GM18868 (cell line): ENCODE results near the gene ARHGAP8.
"Not testable (repeated sequence)": the region's sequence is repeated elsewhere in the genome, so short reads cannot be mapped to it uniquely, and the experiment has no call there.

Experiments used
- ATAC-seq: cut with Tn5 transposase; IDR thresholded peaks from one replicate; pipeline ENCODE4 v1.9.1; 2021; ENCODE audit warnings: mild to moderate bottlenecking, moderate library complexity; ENCODE audit not compliant: unreplicated experiment

The ARHGAP8 gene

DNA sequence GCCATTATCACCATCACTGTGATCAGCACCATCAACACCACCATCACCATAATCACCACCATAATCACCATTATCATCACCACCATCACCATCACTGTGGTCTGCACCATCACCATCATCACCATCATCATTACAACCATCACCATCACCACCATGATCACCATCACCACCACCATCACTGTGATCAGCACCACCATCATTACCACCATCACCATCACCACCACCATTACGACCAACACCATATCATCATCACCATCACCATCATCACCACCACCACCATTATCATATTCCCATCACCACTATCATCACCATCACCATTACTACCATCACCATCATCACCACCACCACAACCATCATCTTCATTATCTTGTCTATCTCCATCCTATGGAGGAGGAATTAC lies 132.2 kb downstream of the ARHGAP8 start:
- ATAC-seq: no peak

GRCh38 chr22:44884968-44885805 lies 132.8 kb downstream of the ARHGAP8 start:
- no peak for ATAC-seq

DNA sequence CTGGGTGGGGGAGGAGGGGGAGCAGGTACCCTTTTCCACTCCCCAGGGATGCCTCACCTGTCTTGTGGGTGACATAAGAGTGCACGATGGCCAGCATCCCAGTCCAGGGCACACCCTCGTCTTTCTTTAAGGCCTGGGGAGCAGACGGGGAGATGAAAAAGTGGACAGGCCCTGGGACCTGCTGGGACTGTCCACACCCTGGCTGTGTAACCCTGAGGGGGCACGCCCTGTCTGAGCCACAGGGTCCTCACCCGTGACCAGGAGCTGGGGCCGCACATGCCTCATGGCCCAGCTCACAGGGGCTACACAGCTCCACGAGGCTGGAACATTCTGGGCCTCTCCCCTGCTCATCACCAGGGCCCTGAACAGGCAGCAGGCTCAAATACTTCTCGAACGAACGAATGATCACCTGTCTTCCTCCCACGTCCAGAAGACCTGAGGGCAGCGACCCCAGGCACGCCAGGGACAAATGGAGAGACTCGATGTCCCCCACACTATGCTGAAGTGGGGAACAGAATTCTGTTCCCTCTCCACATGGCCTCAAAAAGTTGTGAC lies 133.5 kb downstream of the ARHGAP8 start:
- no peak for ATAC-seq

- ATAC-seq: no peak
Observed at GRCh38 chr22:44887941-44888366, 135.6 kb downstream of the ARHGAP8 start.

GRCh38 chr22:44888491-44889254 lies 136.3 kb downstream of the ARHGAP8 start:
- ATAC-seq: no peak

GRCh38 chr22:44889255-44889878 lies 137.0 kb downstream of the ARHGAP8 start:
- ATAC-seq: no peak

GRCh38 chr22:44890416-44891292 lies 138.3 kb downstream of the ARHGAP8 start:
- ATAC-seq: no peak

GRCh38 chr22:44891293-44891747 lies 138.9 kb downstream of the ARHGAP8 start:
- no peak for ATAC-seq

DNA sequence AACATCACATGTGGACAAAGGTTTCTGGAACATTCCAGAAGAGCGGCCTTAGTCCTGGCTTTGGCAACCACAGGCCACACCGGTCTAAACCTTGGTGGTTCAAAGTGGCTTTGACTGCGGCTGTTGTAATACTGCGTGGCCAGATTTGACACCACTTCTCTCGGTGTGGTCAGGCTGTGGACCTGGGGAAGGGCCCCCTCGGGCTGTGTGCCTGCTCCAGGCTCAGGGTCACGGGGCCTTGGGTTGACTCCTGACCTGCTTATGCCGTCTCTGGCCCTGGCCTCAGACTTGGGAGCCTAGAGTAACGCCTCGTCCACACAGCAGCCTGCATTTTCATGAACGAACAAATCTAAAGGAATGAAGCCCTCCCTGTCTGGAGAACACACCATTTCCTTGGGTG lies 139.4 kb downstream of the ARHGAP8 start:
- ATAC-seq: no peak

- no peak for ATAC-seq
Observed at GRCh38 chr22:44892243-44892642, 139.9 kb downstream of the ARHGAP8 start.

GRCh38 chr22:44892803-44893730 lies 140.7 kb downstream of the ARHGAP8 start:
- ATAC-seq: no peak

DNA sequence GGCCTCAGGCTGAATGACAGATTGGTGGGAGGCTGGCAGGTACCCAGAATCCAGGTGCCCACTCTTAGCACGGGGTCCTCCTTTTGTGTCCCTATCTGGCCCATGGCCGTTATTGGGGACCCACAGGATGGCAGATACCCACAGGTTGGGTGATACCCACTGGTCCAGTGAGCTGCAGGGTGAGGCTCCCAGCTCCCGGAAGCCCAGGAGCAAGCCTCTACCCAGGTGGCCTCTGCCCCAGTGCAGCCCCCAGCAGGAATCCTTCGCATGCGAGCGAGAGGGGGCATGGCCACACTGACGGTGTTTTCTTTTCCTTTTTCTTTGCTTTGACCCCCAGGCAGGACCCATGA lies 141.3 kb downstream of the ARHGAP8 start:
- no peak for ATAC-seq

DNA sequence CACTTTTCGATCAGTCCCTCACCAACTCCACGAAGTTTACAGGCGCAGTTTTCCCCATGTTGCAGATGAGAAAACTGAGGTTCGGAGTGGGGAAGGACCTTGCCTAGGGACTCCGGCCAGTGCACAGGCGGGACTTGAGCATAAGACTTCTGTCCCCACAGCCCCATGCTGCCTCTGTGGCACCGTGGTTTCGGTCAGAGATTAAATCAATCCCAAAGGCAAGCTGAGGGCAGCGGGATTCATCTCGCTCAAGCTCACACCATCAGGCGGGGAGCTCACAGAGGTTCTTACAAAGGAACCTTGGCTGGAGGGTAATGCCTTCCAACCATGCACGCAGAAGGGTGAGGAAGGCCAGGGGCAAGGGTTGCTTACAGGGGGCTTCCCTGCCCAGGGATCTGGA lies 141.9 kb downstream of the ARHGAP8 start:
- ATAC-seq: no peak

- ATAC-seq: no peak
Observed at GRCh38 chr22:44894782-44895181, 142.4 kb downstream of the ARHGAP8 start.

- ATAC-seq: no peak
Observed at GRCh38 chr22:44895296-44896055, 143.1 kb downstream of the ARHGAP8 start.

DNA sequence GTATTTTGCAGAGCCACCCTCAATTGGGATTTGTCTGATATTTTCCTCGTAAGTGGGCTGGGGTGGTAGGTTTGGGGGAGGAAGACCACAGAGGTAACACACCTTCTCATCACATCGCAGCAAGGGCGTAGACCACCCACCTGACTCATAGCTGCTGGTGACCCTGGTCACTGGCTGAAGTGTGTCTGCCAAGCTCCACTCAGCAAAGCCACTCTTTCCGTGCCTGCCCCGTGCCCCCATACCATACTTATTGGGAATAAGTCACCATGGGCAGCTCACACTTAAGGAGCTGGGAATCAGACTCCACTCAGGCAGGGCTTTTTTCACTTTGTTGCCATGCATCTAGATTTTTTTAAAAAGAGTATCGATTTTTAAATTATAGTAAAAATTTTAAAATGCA lies 145.9 kb downstream of the ARHGAP8 start:
- ATAC-seq: no peak

DNA sequence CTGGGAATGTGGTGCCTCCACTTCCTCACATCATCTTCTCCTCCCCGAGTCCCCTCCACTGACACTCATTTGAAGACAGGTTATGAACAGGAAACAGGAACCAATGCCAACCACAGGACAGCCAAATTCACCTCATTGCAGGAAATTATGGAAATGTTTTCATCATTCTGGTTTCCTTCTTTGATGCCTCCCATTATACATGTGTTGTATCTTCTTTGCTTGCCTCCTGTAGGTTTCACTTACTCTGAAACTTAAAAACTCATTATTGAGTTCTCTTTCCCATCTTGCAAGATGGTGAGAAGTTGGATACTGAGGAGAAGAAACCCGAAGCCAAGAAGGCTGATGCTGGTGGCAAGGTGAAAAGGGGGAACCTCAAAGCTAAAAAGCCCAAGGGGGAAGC lies 148.9 kb downstream of the ARHGAP8 start:
- no peak for ATAC-seq

- ATAC-seq: not testable (repeated sequence)
Observed at GRCh38 chr22:44903164-44903563, 150.8 kb downstream of the ARHGAP8 start.
